Measurements from ENCODE around the gene SCAF11. TPM values are rescaled to one million over a fixed set of nuclear protein-coding genes. Genes with fewer than 3 reads are reported as not detected.
A peak's percentile ranks its signal among the peaks of the same experiment; 100 is the strongest.
"Not testable (repeated sequence)": the region's sequence is repeated elsewhere in the genome, so short reads cannot be mapped to it uniquely, and the experiment has no call there.

The SCAF11 gene
- total RNA-seq, 1 experiment from 2014 or later = 121 TPM

GRCh38 chr12:46005823-46006222 is 15.4 kb upstream of the SCAF11 start:
- CTCF ChIA-PET = no interaction called here
- Histone ChIP-seq H3K4me1 (ENCODE audit: insufficient read depth, low read length, poor library complexity, severe bottlenecking) (no peaks in the 10 kb centered on the region), H3K4me3 (ENCODE audit: low read depth, low read length, poor library complexity, severe bottlenecking) (no peak overlapping the region), H3K36me3 (ENCODE audit: insufficient read depth, low read length, poor library complexity, severe bottlenecking) (no peaks in the 10 kb centered on the region), H3K27ac (ENCODE audit: low read depth, low read length, poor library complexity, severe bottlenecking) (no peak overlapping the region), H3K9me3 (ENCODE audit: low read depth, low read length, poor library complexity, severe bottlenecking) (no peaks in the 10 kb centered on the region), H3K27me3 (replicated peaks; ENCODE audit: insufficient read depth, low read depth, low read length, poor library complexity) (no peaks in the 10 kb centered on the region)
- POLR2A ChIA-PET (ENCODE audit: low non-redundant PET) = no interaction called here
- BruUV-seq (replicated peaks) = no TSS peak
- intact Hi-C loops (cut with micrococcal nuclease; ENCODE audit: unreplicated experiment) = loop anchor here (5.0 kb wide), 1 partner anchor 834 kb away; no protein-coding TSS in a partner anchor
- no peak for DNase-seq (ENCODE audit: low spot score)
- TF ChIP-seq, protein P1, sequence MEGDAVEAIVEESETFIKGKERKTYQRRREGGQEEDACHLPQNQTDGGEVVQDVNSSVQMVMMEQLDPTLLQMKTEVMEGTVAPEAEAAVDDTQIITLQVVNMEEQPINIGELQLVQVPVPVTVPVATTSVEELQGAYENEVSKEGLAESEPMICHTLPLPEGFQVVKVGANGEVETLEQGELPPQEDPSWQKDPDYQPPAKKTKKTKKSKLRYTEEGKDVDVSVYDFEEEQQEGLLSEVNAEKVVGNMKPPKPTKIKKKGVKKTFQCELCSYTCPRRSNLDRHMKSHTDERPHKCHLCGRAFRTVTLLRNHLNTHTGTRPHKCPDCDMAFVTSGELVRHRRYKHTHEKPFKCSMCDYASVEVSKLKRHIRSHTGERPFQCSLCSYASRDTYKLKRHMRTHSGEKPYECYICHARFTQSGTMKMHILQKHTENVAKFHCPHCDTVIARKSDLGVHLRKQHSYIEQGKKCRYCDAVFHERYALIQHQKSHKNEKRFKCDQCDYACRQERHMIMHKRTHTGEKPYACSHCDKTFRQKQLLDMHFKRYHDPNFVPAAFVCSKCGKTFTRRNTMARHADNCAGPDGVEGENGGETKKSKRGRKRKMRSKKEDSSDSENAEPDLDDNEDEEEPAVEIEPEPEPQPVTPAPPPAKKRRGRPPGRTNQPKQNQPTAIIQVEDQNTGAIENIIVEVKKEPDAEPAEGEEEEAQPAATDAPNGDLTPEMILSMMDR (conservative IDR thresholded peaks at IDR 0.05; ENCODE audit: low read depth, low read length) = no peak
- no peak for TF ChIP-seq EZH2 (IDR thresholded peaks at IDR 0.05; ENCODE audit: borderline replicate concordance, low read depth, low read length, poor library complexity, severe bottlenecking)

DNA sequence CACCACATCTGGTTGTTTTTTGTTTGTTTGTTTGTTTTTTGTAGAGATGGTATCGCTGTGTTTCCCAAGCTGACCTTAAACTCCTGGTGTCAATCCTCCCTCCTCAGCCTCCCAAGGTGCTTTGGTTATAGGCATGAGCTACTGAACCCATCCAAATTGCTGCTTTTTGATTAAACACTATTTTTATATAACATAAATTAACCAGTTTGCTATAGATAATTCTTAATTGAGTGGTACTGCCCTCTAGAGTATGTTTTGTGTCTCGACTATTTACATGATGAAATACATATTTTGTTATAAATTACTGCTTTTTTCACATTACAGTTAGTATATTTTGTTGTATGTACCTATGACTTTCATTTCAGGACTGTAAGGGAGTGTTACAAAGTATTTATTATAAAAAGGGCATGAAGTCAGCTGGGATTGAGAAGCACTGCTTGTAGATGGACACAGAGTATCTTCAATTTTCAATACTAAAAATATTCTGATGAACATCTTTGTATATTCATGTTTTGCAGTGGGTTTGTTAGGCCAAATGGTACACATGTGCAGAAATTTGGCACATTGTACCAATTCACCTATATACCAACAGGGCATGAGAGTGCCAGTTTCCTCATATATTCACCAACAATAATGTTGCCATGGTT is 14.9 kb upstream of the SCAF11 start:
- ChIA-PET CTCF (no interaction called here), POLR2A (ENCODE audit: low non-redundant PET) (no interaction called here)
- no peaks in the 10 kb centered on the region for H3K4me1 ChIP-seq (ENCODE audit: insufficient read depth, low read length, poor library complexity, severe bottlenecking)
- DNase-seq (ENCODE audit: low spot score) = peak; percentile 10
- BruUV-seq (replicated peaks) = no TSS peak
- intact Hi-C loops (cut with micrococcal nuclease; ENCODE audit: unreplicated experiment) = loop anchor here (5.0 kb wide), 1 partner anchor 833 kb away; no protein-coding TSS in a partner anchor
- no peaks in the 10 kb centered on the region for H3K27me3 ChIP-seq (replicated peaks; ENCODE audit: insufficient read depth, low read depth, low read length, poor library complexity)
- TF ChIP-seq, protein P1 (conservative IDR thresholded peaks at IDR 0.05; ENCODE audit: low read depth, low read length) = peak; percentile 60
- TF ChIP-seq EZH2 (IDR thresholded peaks at IDR 0.05; ENCODE audit: borderline replicate concordance, low read depth, low read length, poor library complexity, severe bottlenecking) = no peak
- H3K9me3 ChIP-seq (ENCODE audit: low read depth, low read length, poor library complexity, severe bottlenecking) = no peaks in the 10 kb centered on the region
- no peaks in the 10 kb centered on the region for H3K36me3 ChIP-seq (ENCODE audit: insufficient read depth, low read length, poor library complexity, severe bottlenecking)
- H3K27ac ChIP-seq (ENCODE audit: low read depth, low read length, poor library complexity, severe bottlenecking) = no peak overlapping the region
- no peak overlapping the region for H3K4me3 ChIP-seq (ENCODE audit: low read depth, low read length, poor library complexity, severe bottlenecking)

DNA sequence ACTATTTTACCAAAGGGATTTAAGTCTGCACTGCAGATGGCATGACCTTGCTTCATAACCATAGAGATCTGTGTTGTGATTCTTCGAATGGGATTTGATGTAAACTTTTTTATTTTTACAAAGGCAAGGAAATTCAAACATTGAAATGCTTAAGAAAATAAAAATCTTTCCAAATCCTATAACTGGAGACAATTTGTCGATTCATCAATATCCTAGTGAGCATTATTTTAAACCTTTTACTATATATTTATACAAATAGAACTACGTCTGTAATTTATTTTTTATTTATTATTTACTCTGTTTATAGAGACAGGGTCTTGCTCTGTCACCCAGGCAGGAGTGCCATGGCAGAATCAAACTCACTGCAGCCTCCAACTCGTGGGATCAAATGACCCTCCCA is 14.3 kb upstream of the SCAF11 start:
- CTCF ChIA-PET = no interaction called here

DNA sequence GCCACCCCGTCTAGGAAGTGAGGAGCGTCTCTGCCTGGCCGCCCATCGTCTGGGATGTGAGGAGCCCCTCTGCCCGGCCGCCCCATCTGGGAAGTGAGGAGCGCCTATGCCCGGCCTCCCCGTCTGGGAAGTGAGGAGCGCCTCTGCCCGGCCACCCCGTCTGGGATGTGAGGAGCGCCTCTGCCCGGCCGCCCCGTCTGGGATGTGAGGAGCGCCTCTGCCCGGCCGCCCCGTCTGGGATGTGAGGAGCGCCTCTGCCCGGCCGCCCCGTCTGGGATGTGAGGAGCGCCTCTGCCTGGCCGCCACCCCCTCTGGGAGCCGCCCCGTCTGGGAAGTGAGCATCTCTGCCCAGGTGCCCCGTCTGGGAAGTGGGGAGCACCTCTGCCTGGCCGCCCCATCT is 9.7 kb upstream of the SCAF11 start:
- CTCF ChIA-PET; BruUV-seq (replicated peaks); H3K36me3 ChIP-seq (ENCODE audit: insufficient read depth, low read length, poor library complexity, severe bottlenecking); POLR2A ChIA-PET (ENCODE audit: low non-redundant PET); intact Hi-C loops (cut with micrococcal nuclease; ENCODE audit: unreplicated experiment); H3K4me1 ChIP-seq (ENCODE audit: insufficient read depth, low read length, poor library complexity, severe bottlenecking); H3K27ac ChIP-seq (ENCODE audit: low read depth, low read length, poor library complexity, severe bottlenecking); H3K9me3 ChIP-seq (ENCODE audit: low read depth, low read length, poor library complexity, severe bottlenecking); H3K27me3 ChIP-seq (replicated peaks; ENCODE audit: insufficient read depth, low read depth, low read length, poor library complexity); DNase-seq (ENCODE audit: low spot score); H3K4me3 ChIP-seq (ENCODE audit: low read depth, low read length, poor library complexity, severe bottlenecking): not testable (repeated sequence)

More for the DNA sequence above, 14.3 kb upstream of the SCAF11 start:
- Histone ChIP-seq H3K36me3 (ENCODE audit: insufficient read depth, low read length, poor library complexity, severe bottlenecking) (no peaks in the 10 kb centered on the region), H3K4me3 (ENCODE audit: low read depth, low read length, poor library complexity, severe bottlenecking) (no peak overlapping the region), H3K9me3 (ENCODE audit: low read depth, low read length, poor library complexity, severe bottlenecking) (no peaks in the 10 kb centered on the region), H3K4me1 (ENCODE audit: insufficient read depth, low read length, poor library complexity, severe bottlenecking) (no peaks in the 10 kb centered on the region), H3K27me3 (replicated peaks; ENCODE audit: insufficient read depth, low read depth, low read length, poor library complexity) (no peaks in the 10 kb centered on the region), H3K27ac (ENCODE audit: low read depth, low read length, poor library complexity, severe bottlenecking) (no peak overlapping the region)
- no peak for DNase-seq (ENCODE audit: low spot score)
- TF ChIP-seq, protein P1 (conservative IDR thresholded peaks at IDR 0.05; ENCODE audit: low read depth, low read length) = no peak
- no peak for TF ChIP-seq EZH2 (IDR thresholded peaks at IDR 0.05; ENCODE audit: borderline replicate concordance, low read depth, low read length, poor library complexity, severe bottlenecking)
- POLR2A ChIA-PET (ENCODE audit: low non-redundant PET) = no interaction called here
- intact Hi-C loops (cut with micrococcal nuclease; ENCODE audit: unreplicated experiment) = loop anchor here (5.0 kb wide), 1 partner anchor 832 kb away; no protein-coding TSS in a partner anchor
- BruUV-seq (replicated peaks) = no TSS peak
